Breast epithelium (tissue), 4 donors: ENCODE measurements around the gene GLMP. TPM values are rescaled to one million over a fixed set of nuclear protein-coding genes. Genes with fewer than 3 reads are reported as not detected.

Experiments used
- DNase-seq, 2 donors: peaks; one replicate each; pipeline ENCODE4 v3.0.0-alpha.2; 2019; ENCODE audit warnings: low spot score in 2 of 2
- H3K27ac ChIP-seq, 2 donors: fragments of 200-600 bp; sonication (generic) in 1 of 2; one replicate each; pipeline ENCODE4 v1.5.1; 2016 to 2019; ENCODE audit warnings: mild to moderate bottlenecking in 1 of 2
- H3K27me3 ChIP-seq, 2 donors: fragments of 200-600 bp; sonication (generic) in 1 of 2; one replicate each; pipeline versions ENCODE4 v1.5.1 to v1.6.0; 2017 to 2019; ENCODE audit warnings: control low read depth in 1 of 2, mild to moderate bottlenecking in 1 of 2
- H3K36me3 ChIP-seq: fragments of 200-600 bp; one replicate; pipeline ENCODE4 v1.5.1; 2019
- H3K4me1 ChIP-seq, 2 donors: fragments of 200-600 bp; sonication (generic); one replicate each; pipeline ENCODE4 v1.5.1; 2016 to 2019; ENCODE audit warnings: control low read depth in 1 of 2
- H3K4me3 ChIP-seq, 3 donors: fragments of 200-600 bp; sonication (generic); 1 replicate in 2 of 3; 2 replicates in 1 of 3; pipeline ENCODE4 v1.5.1; 2016 to 2019; ENCODE audit warnings: mild to moderate bottlenecking in 3 of 3, moderate library complexity in 2 of 3
- H3K9me3 ChIP-seq, 2 donors: fragments of 200-600 bp; sonication (generic) in 1 of 2; one replicate each; pipeline ENCODE4 v1.5.1; 2016 to 2019; ENCODE audit warnings: control low read depth in 1 of 2
- POLR2A ChIP-seq: fragments of 450-650 bp; IDR thresholded peaks from one replicate; pipeline ENCODE4 v1.6.1; 2016; ENCODE audit warnings: antibody characterized with exemption, mild to moderate bottlenecking, moderate library complexity
- POLR2AphosphoS5 ChIP-seq, 3 donors: sonication (generic); formaldehyde crosslinking; IDR thresholded peaks; one replicate each; pipeline ENCODE4 v1.6.1; 2017; ENCODE audit warnings: antibody characterized with exemption in 3 of 3
- intact Hi-C: fragments of 100-400 bp; cut with DNase I; formaldehyde crosslinking; loops from one replicate; pipeline ENCODE4 v1.15.1; 2023; ENCODE audit warnings: low total_unique reads
- total RNA-seq, 3 donors: library from RNA; depleted of rRNA; stranded (reverse); fragments of >200 nt; gene quantifications; one replicate each; pipeline ENCODE4 v1.1.0, GENCODE V29; 2016
- TF ChIP-seq, protein P1 (sequence below), 3 donors: fragments of 450-650 bp; IDR thresholded peaks; one replicate each; pipeline ENCODE4 v1.5.1; 2016 to 2017; ENCODE audit warnings: antibody characterized with exemption in 3 of 3, mild to moderate bottlenecking in 3 of 3, moderate library complexity in 3 of 3

The GLMP gene
- total RNA-seq, 3 donors from 2014 or later = 36.4 to 68.5 (median 40.2) TPM

DNA sequence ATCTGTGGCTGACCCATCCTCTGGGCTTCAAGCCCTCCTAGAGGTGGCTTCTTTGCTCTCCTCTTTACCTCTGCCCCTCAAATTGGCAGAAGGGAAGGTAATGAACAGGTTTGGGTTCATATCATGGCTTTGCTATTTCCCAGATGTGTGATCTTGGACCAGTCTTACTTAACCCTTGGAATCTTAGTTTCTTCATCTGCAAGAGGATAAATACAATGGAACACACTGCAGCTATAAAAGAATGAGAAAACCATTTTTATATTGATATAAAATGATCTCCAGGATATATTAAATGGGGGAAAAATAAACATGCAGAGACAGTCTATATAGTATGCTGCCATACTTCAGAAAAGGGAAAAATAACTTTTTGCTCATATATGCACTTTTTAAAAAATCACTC, 5.6 kb downstream of the GLMP start:
- H3K4me3 ChIP-seq = no peak overlapping the region
- intact Hi-C loops = no loop called here

GRCh38 chr1:156286061-156286460, 9.4 kb downstream of the GLMP start:
- Histone ChIP-seq H3K27ac (no peak overlapping the region), H3K27me3 (no peaks in the 10 kb centered on the region), H3K4me3 (no peak overlapping the region), H3K9me3 (no peaks in the 10 kb centered on the region), H3K4me1 (peaks cover 0 to 17% of the 10 kb centered on the region in 2 donors), H3K36me3 (no peaks in the 10 kb centered on the region)
- TF ChIP-seq, protein P1, sequence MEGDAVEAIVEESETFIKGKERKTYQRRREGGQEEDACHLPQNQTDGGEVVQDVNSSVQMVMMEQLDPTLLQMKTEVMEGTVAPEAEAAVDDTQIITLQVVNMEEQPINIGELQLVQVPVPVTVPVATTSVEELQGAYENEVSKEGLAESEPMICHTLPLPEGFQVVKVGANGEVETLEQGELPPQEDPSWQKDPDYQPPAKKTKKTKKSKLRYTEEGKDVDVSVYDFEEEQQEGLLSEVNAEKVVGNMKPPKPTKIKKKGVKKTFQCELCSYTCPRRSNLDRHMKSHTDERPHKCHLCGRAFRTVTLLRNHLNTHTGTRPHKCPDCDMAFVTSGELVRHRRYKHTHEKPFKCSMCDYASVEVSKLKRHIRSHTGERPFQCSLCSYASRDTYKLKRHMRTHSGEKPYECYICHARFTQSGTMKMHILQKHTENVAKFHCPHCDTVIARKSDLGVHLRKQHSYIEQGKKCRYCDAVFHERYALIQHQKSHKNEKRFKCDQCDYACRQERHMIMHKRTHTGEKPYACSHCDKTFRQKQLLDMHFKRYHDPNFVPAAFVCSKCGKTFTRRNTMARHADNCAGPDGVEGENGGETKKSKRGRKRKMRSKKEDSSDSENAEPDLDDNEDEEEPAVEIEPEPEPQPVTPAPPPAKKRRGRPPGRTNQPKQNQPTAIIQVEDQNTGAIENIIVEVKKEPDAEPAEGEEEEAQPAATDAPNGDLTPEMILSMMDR (IDR thresholded peaks at IDR 0.05) = no peak
- TF ChIP-seq POLR2AphosphoS5 (IDR thresholded peaks at IDR 0.05) = no peak
- no peak for TF ChIP-seq POLR2A
- intact Hi-C loops = no loop called here
- DNase-seq = no peak

More for the DNA sequence above, 5.6 kb downstream of the GLMP start:
- no peak for DNase-seq
- TF ChIP-seq, protein P1 (IDR thresholded peaks at IDR 0.05) = no peak
- TF ChIP-seq POLR2A = no peak
- TF ChIP-seq POLR2AphosphoS5 (IDR thresholded peaks at IDR 0.05) = no peak
- Histone ChIP-seq H3K27me3 (no peaks in the 10 kb centered on the region), H3K9me3 (no peaks in the 10 kb centered on the region), H3K27ac (no peak overlapping the region), H3K36me3 (no peaks in the 10 kb centered on the region), H3K4me1 (peaks cover 0 to 2% of the 10 kb centered on the region in 2 donors)

DNA sequence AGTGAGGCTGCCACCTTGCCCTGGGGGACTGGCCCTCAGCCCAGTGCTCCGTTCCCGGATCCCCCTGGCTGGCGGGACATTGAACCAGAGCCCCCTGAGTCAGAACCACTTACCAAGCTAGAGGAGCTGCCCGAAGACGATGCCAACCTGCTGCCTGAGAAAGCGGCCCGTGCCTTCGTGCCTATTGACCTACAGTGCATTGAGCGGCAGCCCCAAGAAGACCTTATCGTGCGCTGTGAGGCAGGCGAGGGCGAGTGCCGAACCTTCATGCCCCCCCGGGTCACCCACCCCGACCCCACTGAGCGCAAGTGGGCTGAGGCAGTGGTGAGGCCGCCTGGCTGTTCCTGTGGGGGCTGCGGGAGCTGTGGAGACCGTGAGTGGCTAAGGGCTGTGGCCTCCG, 10.0 kb downstream of the GLMP start:
- Histone ChIP-seq H3K9me3 (no peaks in the 10 kb centered on the region), H3K4me3 (no peak overlapping the region), H3K4me1 (peaks cover 0 to 18% of the 10 kb centered on the region in 2 donors), H3K27ac (peak overlapping the region; percentile 57 to 60), H3K27me3 (no peaks in the 10 kb centered on the region), H3K36me3 (no peaks in the 10 kb centered on the region)
- intact Hi-C loops = no loop called here
- DNase-seq = no peak
- TF ChIP-seq POLR2AphosphoS5 (IDR thresholded peaks at IDR 0.05) (no peak), POLR2A (no peak)
- TF ChIP-seq, protein P1 (IDR thresholded peaks at IDR 0.05) = no peak

- Histone ChIP-seq H3K27ac (peak overlapping the region; percentile 57 to 60), H3K36me3 (no peaks in the 10 kb centered on the region), H3K4me1 (peaks cover 0 to 18% of the 10 kb centered on the region in 2 donors), H3K9me3 (no peaks in the 10 kb centered on the region), H3K4me3 (peak overlapping the region in 2 of 3 donors; percentile 44 to 60), H3K27me3 (no peaks in the 10 kb centered on the region)
- no peak for DNase-seq
- TF ChIP-seq POLR2AphosphoS5 (IDR thresholded peaks at IDR 0.05) (no peak), POLR2A (no peak)
- TF ChIP-seq, protein P1 (IDR thresholded peaks at IDR 0.05) = no peak
- intact Hi-C loops = no loop called here
Measured at GRCh38 chr1:156284757-156285156, 10.7 kb downstream of the GLMP start.

DNA sequence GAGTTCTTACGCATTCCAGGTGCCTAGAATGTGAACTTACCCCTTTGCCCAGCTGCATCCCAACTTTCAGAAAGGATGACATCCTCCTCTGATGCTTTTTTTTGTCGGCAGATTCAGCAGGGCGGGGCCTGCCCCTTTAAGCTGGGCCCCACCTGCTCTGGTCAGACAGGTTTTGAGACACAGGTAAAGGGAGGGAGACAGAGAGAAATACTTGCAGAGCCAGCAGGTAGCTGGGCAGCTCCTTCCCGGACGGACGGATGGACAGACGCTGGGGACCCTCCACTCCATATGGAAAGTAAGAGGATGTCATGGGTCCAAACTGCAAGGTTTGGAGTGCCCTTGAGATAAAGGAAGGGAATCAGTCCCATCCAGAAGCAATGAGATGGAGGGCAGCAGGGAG, 11.4 kb downstream of the GLMP start, which contains the start of gene TMEM79:
TSS of gene TMEM79 (plus strand) at position 214 of the 400 bp plus-strand sequence. CDS start 902 bp downstream, outside the sequence.
- H3K27me3 ChIP-seq = no peaks in the 10 kb centered on the region
- TF ChIP-seq, protein P1 (IDR thresholded peaks at IDR 0.05) = no peak
- TF ChIP-seq POLR2AphosphoS5 (IDR thresholded peaks at IDR 0.05) (no peak), POLR2A (no peak)
- no peaks in the 10 kb centered on the region for H3K9me3 ChIP-seq
- DNase-seq = no peak
- peak within 1 kb of the TSS; percentile 88 to 94 for H3K27ac ChIP-seq
- H3K36me3 ChIP-seq = no peaks in the 10 kb centered on the region
- H3K4me3 ChIP-seq = peak within 1 kb of the TSS; percentile 77 to 96 (median 89)
- intact Hi-C loops = no loop called here
- H3K4me1 ChIP-seq = peaks cover 0 to 18% of the 10 kb centered on the region in 2 donors
